Stimulated activated effector memory CD8-positive, alpha-beta T cell treated with anti-CD3 and anti-CD28 coated beads, Interleukin-12 subunit alpha, Interleukin-12 subunit beta, amount 100 ng/mL, for 72 hours (primary cell): ENCODE data around the gene RALGPS1.

Source experiments
- ATAC-seq: fragments of 150-1000 bp; cut with Tn5 transposase; 2 replicates; pipeline ENCODE4 v1.10.0; 2021
- DNase-seq, 2 donors: peaks; one replicate each; pipeline ENCODE4 v3.0.0; 2021 to 2022; ENCODE audit warnings: low spot score in 2 of 2
- H3K27ac Mint-ChIP-seq: one replicate; pipeline ENCODE4 v1.8.0; 2022; ENCODE audit warnings: mild to moderate bottlenecking, mixed read lengths
- H3K36me3 Mint-ChIP-seq: one replicate; pipeline ENCODE4 v1.8.0; 2022; ENCODE audit warnings: mild to moderate bottlenecking, mixed read lengths
- H3K4me1 Mint-ChIP-seq: one replicate; pipeline ENCODE4 v1.8.0; 2022; ENCODE audit warnings: mixed read lengths
- H3K4me3 Mint-ChIP-seq: one replicate; pipeline ENCODE4 v1.8.0; 2022; ENCODE audit warnings: mild to moderate bottlenecking, mixed read lengths
- H3K9me3 Mint-ChIP-seq: one replicate; pipeline ENCODE4 v1.8.0; 2022; ENCODE audit warnings: mixed read lengths

Gene RALGPS1

DNA sequence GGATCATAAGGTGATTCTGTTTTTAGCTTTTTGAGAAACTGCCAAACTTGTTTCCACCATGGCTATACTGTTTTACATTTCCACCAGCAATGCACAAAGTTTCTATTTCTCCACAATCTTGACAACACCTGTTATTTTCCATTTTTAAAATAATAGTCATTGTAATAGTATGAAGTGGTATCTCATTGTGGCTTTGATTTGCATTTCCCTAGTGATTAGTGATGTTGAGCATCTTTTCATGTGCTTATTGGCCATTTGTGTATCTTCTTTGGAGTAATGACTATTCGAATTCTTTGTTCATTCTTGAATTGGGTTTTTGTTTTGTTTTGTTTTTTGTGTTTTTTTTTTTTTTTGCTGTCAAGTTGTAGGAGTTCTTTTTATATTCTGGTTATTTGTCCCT is 354.9 kb downstream of the RALGPS1 start:
- Mint-ChIP-seq H3K4me3 (no peak overlapping the region), H3K27ac (no peak overlapping the region), H3K36me3 (no peaks in the 10 kb centered on the region), H3K9me3 (no peaks in the 10 kb centered on the region), H3K4me1 (no peaks in the 10 kb centered on the region)
- ATAC-seq (no peak), DNase-seq (no peak)
